Effector memory CD4-positive, alpha-beta T cell (primary cell): Measurements from ENCODE around the gene CALM3.
"Not testable (repeated sequence)": the region's sequence is repeated elsewhere in the genome, so short reads cannot be mapped to it uniquely, and the experiment has no call there.

ENCODE experiments used
- DNase-seq, 3 donors: peaks; one replicate each; pipeline ENCODE4 v3.0.0-alpha.2; 2020
- H3K27ac ChIP-seq: 2 replicates; pipeline ENCODE4 v1.7.0; 2013; ENCODE audit warnings: mild to moderate bottlenecking, low read length, moderate library complexity; ENCODE audit not compliant: insufficient read depth, poor library complexity, severe bottlenecking
- H3K27me3 ChIP-seq: replicated peaks from 2 replicates; pipeline ENCODE4 v1.7.0; 2013; ENCODE audit warnings: mild to moderate bottlenecking, low read length; ENCODE audit not compliant: insufficient read depth, control insufficient read depth, poor library complexity, severe bottlenecking
- H3K36me3 ChIP-seq: 2 replicates; pipeline ENCODE4 v1.7.0; 2013; ENCODE audit warnings: mild to moderate bottlenecking, low read length, moderate library complexity; ENCODE audit not compliant: control insufficient read depth, insufficient read depth
- H3K4me1 ChIP-seq: 2 replicates; pipeline ENCODE4 v1.7.0; 2013; ENCODE audit warnings: low read length, mild to moderate bottlenecking; ENCODE audit not compliant: control insufficient read depth, insufficient read depth, poor library complexity, severe bottlenecking
- H3K4me3 ChIP-seq: 2 replicates; pipeline ENCODE4 v1.7.0; 2013; ENCODE audit warnings: low read length, low read depth, mild to moderate bottlenecking; ENCODE audit not compliant: insufficient read depth, poor library complexity, severe bottlenecking
- H3K9me3 ChIP-seq: 2 replicates; pipeline ENCODE4 v1.7.0; 2013; ENCODE audit warnings: mild to moderate bottlenecking, low read length, moderate library complexity; ENCODE audit not compliant: control insufficient read depth

Gene CALM3

GRCh38 chr19:46623915-46624502 is 22.9 kb downstream of the CALM3 start:
- no peak overlapping the region for H3K27ac ChIP-seq
- H3K27me3 ChIP-seq: no peaks in the 10 kb centered on the region
- H3K4me1 ChIP-seq: peaks cover 12% of the 10 kb centered on the region
- no peak for DNase-seq
- H3K36me3 ChIP-seq: no peaks in the 10 kb centered on the region
- H3K9me3 ChIP-seq: no peaks in the 10 kb centered on the region
- no peak overlapping the region for H3K4me3 ChIP-seq

DNA sequence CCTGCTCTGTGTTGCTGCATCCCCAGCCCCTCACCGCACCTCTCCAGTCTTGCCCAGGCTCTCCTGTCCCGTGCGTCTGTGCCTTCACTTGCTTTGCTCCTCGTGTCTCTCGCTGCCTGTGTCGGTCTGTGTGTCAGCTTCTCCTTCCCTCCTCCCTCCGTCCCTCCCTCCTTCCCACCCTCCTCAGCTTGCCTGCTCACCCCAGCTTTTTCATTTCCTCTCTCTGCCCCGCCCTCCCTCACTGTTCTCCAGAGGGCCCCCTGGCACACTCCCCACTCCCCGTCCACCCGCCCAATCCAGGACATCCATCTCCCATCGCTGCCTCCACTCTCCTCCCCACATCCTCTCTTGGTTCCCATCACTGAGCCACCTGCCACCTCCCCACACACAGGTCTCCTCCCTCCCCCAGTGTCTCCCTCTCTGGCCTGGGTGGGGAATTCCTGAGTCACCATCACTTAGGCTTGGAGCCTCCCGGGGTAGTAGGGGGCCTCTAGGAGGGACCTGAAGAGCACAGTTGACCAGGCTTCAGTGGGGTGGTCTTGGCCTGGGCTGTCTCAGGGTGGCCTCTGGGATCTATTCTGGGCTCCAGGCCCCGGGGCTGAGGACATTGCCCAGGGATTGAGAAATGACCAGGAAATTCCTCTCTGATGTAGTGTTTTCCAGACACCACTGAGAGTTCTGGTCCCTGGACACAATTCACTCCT is 24.0 kb downstream of the CALM3 start, which contains the start of gene PTGIR:
PTGIR (minus strand) TSS at position 132 of the 704 bp plus-strand sequence. CDS start 864 bp downstream, outside the sequence.
- Histone ChIP-seq H3K27ac (no peak within 1 kb of the TSS), H3K9me3 (no peaks in the 10 kb centered on the region), H3K27me3 (no peaks in the 10 kb centered on the region), H3K4me3 (no peak within 1 kb of the TSS), H3K36me3 (no peaks in the 10 kb centered on the region), H3K4me1 (peaks cover 7% of the 10 kb centered on the region)
- DNase-seq: no peak

DNA sequence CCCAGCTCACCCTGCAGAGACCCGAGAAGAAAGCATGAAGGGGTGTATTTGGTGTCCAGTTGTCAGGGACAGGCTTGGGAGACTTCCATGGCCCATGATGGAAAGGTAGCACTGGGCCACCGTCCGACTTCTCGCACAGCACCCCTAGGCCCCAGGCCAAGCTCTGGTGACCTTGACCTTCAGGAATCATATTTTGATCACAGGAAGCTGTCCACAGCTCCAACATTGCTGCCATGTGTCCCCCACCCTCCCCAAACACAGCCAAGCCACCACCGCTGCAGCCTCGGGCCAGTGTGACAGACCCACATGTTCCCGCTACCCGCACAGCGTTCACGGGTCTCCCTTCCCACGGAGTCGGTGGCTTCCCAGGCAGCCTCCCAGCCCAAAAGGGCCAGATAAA is 24.6 kb downstream of the CALM3 start:
- peaks cover 7% of the 10 kb centered on the region for H3K4me1 ChIP-seq
- no peak overlapping the region for H3K27ac ChIP-seq
- no peak for DNase-seq
- no peaks in the 10 kb centered on the region for H3K9me3 ChIP-seq
- no peaks in the 10 kb centered on the region for H3K27me3 ChIP-seq
- H3K4me3 ChIP-seq: no peak overlapping the region
- H3K36me3 ChIP-seq: no peaks in the 10 kb centered on the region

GRCh38 chr19:46626446-46626845 is 25.3 kb downstream of the CALM3 start:
- Histone ChIP-seq H3K4me1 (peaks cover 7% of the 10 kb centered on the region), H3K9me3 (no peaks in the 10 kb centered on the region), H3K27ac (no peak overlapping the region), H3K4me3 (no peak overlapping the region), H3K36me3 (no peaks in the 10 kb centered on the region), H3K27me3 (no peaks in the 10 kb centered on the region)
- DNase-seq: no peak

- H3K9me3 ChIP-seq, H3K36me3 ChIP-seq, H3K4me3 ChIP-seq, DNase-seq, H3K27me3 ChIP-seq, H3K27ac ChIP-seq: not testable (repeated sequence)
- peaks cover 17% of the 10 kb centered on the region for H3K4me1 ChIP-seq
These were observed 27.8 kb downstream of the CALM3 start for GRCh38 chr19:46628970-46629369.

DNA sequence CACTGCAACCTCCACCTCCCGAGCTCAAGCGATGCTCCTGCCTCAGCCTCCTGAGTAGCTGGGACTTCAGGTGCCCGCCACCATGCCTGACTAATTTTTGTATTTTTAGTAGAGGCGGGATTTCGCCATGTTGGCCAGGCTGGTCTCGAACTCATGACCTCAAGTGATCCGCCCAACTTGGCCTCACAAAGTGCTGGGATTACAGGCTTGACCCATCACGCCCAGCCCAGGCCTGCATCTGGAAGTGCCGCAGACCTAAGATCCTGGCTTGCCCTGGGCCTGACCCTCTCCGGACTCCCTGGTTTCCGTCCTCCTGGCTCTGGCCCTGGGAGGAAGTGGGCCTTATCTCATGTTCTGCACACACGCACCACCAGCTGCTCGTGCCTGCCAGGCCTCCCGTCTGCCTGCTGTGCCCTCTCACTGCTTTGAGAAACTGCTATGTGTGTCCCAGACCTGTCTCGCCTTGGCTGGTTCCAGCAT is 28.5 kb downstream of the CALM3 start:
- Histone ChIP-seq H3K4me1 (peaks cover 19% of the 10 kb centered on the region), H3K27me3 (no peaks in the 10 kb centered on the region), H3K27ac (no peak overlapping the region), H3K4me3 (no peak overlapping the region), H3K9me3 (no peaks in the 10 kb centered on the region), H3K36me3 (no peaks in the 10 kb centered on the region)
- no peak for DNase-seq

DNA sequence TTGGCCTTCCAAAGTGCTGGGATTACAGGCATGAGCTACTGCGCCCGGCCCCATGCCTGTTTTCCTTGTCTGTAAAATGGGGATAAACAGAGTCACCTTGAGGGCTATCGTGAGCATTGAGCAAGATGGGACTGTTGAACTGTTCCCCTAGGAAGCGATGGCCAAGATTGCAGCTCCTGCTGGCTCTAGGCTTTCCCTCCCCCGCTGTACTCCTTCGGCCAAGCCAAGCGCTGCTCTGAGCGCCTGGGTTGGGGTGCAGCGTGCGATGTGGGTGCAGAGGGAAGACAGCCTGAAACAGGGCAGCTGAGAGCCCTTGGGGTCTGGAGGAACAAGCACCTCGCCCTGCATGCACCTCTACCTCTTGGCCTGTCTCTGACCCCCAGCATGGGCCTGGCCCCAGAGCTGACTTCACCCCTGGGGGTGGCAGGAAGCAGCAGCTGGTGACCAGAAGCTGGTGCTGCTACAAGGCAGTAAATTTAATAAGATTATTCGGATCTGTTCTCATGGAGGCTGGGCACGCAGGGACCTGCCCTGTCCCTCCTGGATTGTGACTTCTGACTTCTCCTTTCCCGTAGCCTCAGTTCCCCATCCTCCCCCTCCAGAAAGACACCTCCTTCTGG is 29.6 kb downstream of the CALM3 start:
- H3K4me3 ChIP-seq: no peak overlapping the region
- peaks cover 18% of the 10 kb centered on the region for H3K4me1 ChIP-seq
- H3K27ac ChIP-seq: no peak overlapping the region
- H3K27me3 ChIP-seq: no peaks in the 10 kb centered on the region
- no peak for DNase-seq
- H3K9me3 ChIP-seq: no peaks in the 10 kb centered on the region
- no peaks in the 10 kb centered on the region for H3K36me3 ChIP-seq

DNA sequence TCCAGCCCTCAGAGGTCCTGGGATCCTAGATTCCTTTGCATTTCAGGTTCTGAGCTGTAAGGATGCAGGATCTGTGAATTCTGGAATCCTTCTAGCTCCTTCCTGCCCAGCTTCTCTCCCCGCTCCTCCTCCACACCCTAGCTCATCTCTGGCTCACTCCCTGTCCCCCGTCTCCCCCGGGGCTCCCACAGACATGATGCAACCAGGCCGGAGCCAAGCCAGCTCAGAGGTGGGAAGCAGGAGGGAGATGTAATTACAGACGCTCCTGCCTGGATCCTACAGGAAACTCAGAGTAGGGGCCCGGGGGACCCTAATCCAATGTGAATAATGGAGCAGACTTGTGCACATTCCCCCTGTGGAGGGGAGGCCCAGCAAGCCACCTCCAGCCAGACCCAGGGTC is 30.4 kb downstream of the CALM3 start:
- H3K36me3 ChIP-seq: no peaks in the 10 kb centered on the region
- no peak overlapping the region for H3K27ac ChIP-seq
- H3K4me1 ChIP-seq: peaks cover 18% of the 10 kb centered on the region
- H3K27me3 ChIP-seq: no peaks in the 10 kb centered on the region
- DNase-seq: no peak
- H3K9me3 ChIP-seq: no peaks in the 10 kb centered on the region
- no peak overlapping the region for H3K4me3 ChIP-seq

GRCh38 chr19:46633130-46633529 is 32.0 kb downstream of the CALM3 start:
- no peak overlapping the region for H3K4me3 ChIP-seq
- no peaks in the 10 kb centered on the region for H3K27me3 ChIP-seq
- no peak for DNase-seq
- no peaks in the 10 kb centered on the region for H3K36me3 ChIP-seq
- H3K9me3 ChIP-seq: no peaks in the 10 kb centered on the region
- peaks cover 21% of the 10 kb centered on the region for H3K4me1 ChIP-seq
- H3K27ac ChIP-seq: peak overlapping the region; percentile 54

GRCh38 chr19:46634045-46634655 is 33.0 kb downstream of the CALM3 start:
- Histone ChIP-seq H3K4me3 (peak overlapping the region; percentile 44), H3K36me3 (no peaks in the 10 kb centered on the region), H3K27me3 (peaks cover under 1% of the 10 kb centered on the region), H3K9me3 (no peaks in the 10 kb centered on the region), H3K27ac (peak overlapping the region; percentile 54), H3K4me1 (peaks cover 30% of the 10 kb centered on the region)
- peak; percentile 94 to 96 (median 95) for DNase-seq
